ENCODE results near the gene LRRC23. TPM values are rescaled to one million over a fixed set of nuclear protein-coding genes. Genes with fewer than 3 reads are reported as not detected.
"Not testable (repeated sequence)": the region's sequence is repeated elsewhere in the genome, so short reads cannot be mapped to it uniquely, and the experiment has no call there.

Gene LRRC23
- total RNA-seq, 1 donor from 2014 or later: 5.2 TPM

DNA sequence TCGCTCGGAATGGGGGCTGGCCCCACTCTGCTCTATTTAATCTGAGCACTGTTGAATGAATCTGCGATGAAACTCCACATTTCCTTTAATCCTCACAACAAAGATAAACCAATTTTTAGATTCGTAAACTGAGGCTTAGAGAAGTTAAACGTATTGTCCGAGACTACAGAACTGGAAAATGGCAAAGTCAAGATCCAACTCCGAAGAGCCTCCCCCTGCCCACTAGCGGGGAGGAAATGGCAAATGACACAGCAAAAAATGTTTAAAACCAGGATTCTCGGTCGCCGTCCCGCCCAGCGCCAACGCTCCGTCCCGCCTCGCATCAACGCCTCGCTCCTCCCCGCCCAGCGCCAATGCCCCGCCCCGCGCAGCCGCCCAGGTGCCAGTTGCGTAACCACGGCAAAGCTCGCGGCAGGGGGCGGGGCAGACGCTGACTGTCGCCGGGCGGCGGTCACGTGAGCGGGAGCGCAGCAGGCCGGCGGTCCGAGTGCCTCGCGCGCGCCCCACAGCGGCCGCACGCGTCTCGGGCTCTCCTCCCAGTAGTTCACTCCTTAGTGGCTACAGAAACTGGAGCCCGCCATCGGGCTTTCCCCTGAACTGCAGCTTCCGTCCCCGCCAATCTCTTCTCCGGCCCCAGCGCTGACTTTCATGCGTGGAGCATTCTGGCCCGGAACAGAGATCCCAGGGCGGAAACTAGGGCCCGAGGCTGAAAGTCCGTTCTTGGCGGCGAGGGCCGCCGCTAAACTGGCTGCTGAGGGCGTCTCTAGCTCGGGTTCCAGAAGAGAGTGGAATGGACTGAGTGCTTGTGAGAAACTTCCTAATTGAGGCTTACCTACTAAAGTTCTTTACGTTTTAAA, 13.6 kb upstream of the LRRC23 start:
- H3K9ac ChIP-seq: no peak overlapping the region
- H3K4me1 ChIP-seq: peaks cover 18% of the 10 kb centered on the region
- H3K36me3 ChIP-seq: no peaks in the 10 kb centered on the region
- H3K4me3 ChIP-seq: peak overlapping the region; percentile 47
- H3K27ac ChIP-seq: peak overlapping the region; percentile 49
- no peaks in the 10 kb centered on the region for H3K27me3 ChIP-seq
- Mint-ChIP-seq H3K4me3 (peak overlapping the region; percentile 78), H3K27ac (peak overlapping the region; percentile 97), H3K27me3 (ENCODE audit: insufficient read depth, low read depth) (no peaks in the 10 kb centered on the region), H3K36me3 (no peaks in the 10 kb centered on the region), H3K4me1 (peaks cover 26% of the 10 kb centered on the region), H3K9me3 (no peaks in the 10 kb centered on the region)
- TF ChIP-seq EZH2 (IDR thresholded peaks at IDR 0.05) (no peak), EZH2phosphoT487 (IDR thresholded peaks at IDR 0.05) (no peak)
- TF ChIP-seq, protein P1, sequence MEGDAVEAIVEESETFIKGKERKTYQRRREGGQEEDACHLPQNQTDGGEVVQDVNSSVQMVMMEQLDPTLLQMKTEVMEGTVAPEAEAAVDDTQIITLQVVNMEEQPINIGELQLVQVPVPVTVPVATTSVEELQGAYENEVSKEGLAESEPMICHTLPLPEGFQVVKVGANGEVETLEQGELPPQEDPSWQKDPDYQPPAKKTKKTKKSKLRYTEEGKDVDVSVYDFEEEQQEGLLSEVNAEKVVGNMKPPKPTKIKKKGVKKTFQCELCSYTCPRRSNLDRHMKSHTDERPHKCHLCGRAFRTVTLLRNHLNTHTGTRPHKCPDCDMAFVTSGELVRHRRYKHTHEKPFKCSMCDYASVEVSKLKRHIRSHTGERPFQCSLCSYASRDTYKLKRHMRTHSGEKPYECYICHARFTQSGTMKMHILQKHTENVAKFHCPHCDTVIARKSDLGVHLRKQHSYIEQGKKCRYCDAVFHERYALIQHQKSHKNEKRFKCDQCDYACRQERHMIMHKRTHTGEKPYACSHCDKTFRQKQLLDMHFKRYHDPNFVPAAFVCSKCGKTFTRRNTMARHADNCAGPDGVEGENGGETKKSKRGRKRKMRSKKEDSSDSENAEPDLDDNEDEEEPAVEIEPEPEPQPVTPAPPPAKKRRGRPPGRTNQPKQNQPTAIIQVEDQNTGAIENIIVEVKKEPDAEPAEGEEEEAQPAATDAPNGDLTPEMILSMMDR (IDR thresholded peaks at IDR 0.05): peak; percentile 79
- DNase-seq (ENCODE audit: low spot score): peak; percentile 99
- peaks cover 32% of the 10 kb centered on the region for H3F3A ChIP-seq (ENCODE audit: low read depth)
- H4K20me1 ChIP-seq (ENCODE audit: low read depth): no peaks in the 10 kb centered on the region
- no peaks in the 10 kb centered on the region for H3K9me3 ChIP-seq (ENCODE audit: low read depth)
- H2AFZ ChIP-seq (replicated peaks): peak overlapping the region; percentile 89
- H3K79me2 ChIP-seq (ENCODE audit: low read depth): no peaks in the 10 kb centered on the region
- peak overlapping the region; percentile 81 for H3K4me2 ChIP-seq

DNA sequence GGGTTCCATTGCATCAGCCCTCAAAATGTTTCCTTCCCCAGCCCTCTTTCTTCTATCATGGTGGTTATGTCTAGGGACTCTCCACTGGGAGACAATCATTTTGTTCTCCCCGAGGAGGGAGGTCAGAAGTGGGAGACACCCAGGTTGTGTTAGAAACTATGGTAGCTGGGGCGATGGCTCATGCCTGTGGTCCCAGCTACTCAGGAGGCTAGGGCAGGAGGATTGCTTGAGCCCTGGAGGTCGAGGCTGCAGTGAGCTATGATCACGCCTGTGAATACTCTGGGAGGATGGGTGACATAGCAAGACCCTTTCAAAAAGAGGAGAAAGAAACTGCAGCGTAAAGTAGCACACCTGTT, 13.0 kb upstream of the LRRC23 start:
- Histone ChIP-seq H2AFZ (replicated peaks) (peak overlapping the region; percentile 89), H3K4me2 (peak overlapping the region; percentile 77), H3K9me3 (ENCODE audit: low read depth) (no peaks in the 10 kb centered on the region), H3K36me3 (no peaks in the 10 kb centered on the region), H4K20me1 (ENCODE audit: low read depth) (no peaks in the 10 kb centered on the region), H3K79me2 (ENCODE audit: low read depth) (no peaks in the 10 kb centered on the region), H3K27ac (no peak overlapping the region), H3K9ac (no peak overlapping the region), H3K27me3 (no peaks in the 10 kb centered on the region), H3F3A (ENCODE audit: low read depth) (peaks cover 28% of the 10 kb centered on the region), H3K4me1 (peaks cover 15% of the 10 kb centered on the region), H3K4me3 (peak overlapping the region; percentile 45)
- no peaks in the 10 kb centered on the region for H3K27me3 Mint-ChIP-seq (ENCODE audit: insufficient read depth, low read depth)
- peak overlapping the region; percentile 86 for H3K27ac Mint-ChIP-seq
- H3K4me1 Mint-ChIP-seq: peaks cover 23% of the 10 kb centered on the region
- TF ChIP-seq EZH2 (IDR thresholded peaks at IDR 0.05) (no peak), EZH2phosphoT487 (IDR thresholded peaks at IDR 0.05) (no peak)
- TF ChIP-seq, protein P1 (IDR thresholded peaks at IDR 0.05): no peak
- H3K9me3 Mint-ChIP-seq: no peaks in the 10 kb centered on the region
- no peaks in the 10 kb centered on the region for H3K36me3 Mint-ChIP-seq
- no peak for DNase-seq (ENCODE audit: low spot score)
- peak overlapping the region; percentile 78 for H3K4me3 Mint-ChIP-seq

DNA sequence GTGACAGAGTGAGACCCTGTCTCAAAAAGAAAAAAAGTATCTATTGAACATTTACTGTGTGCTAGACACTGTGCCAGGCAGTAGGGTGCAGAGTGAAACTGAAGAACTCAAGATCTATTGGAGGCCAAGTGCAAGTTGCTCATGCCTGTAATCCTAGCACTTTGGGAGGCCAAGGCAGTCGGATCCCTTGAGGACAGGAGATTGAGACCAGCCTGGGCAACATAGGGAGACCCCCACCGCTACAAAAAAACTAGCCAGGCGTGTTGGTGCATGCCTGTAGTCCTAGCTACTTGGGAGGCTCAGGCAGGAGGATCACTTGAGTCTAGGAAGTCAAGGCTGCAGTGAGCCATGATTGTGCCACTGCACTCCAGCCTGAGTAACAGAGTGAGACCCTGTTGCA, 11.9 kb upstream of the LRRC23 start:
- not testable (repeated sequence) for H2AFZ ChIP-seq (replicated peaks); H3K36me3 ChIP-seq; H3K27me3 Mint-ChIP-seq (ENCODE audit: insufficient read depth, low read depth); H3K4me1 ChIP-seq; DNase-seq (ENCODE audit: low spot score); H3K4me2 ChIP-seq; H3K9me3 ChIP-seq (ENCODE audit: low read depth); H4K20me1 ChIP-seq (ENCODE audit: low read depth); H3K4me3 ChIP-seq; H3K36me3 Mint-ChIP-seq; H3K27ac ChIP-seq; H3K79me2 ChIP-seq (ENCODE audit: low read depth); H3K27me3 ChIP-seq; H3K9ac ChIP-seq; H3K9me3 Mint-ChIP-seq
- Mint-ChIP-seq H3K4me1 (peaks cover 23% of the 10 kb centered on the region), H3K4me3 (peak overlapping the region; percentile 65), H3K27ac (peak overlapping the region; percentile 74)
- peaks cover 20% of the 10 kb centered on the region for H3F3A ChIP-seq (ENCODE audit: low read depth)

DNA sequence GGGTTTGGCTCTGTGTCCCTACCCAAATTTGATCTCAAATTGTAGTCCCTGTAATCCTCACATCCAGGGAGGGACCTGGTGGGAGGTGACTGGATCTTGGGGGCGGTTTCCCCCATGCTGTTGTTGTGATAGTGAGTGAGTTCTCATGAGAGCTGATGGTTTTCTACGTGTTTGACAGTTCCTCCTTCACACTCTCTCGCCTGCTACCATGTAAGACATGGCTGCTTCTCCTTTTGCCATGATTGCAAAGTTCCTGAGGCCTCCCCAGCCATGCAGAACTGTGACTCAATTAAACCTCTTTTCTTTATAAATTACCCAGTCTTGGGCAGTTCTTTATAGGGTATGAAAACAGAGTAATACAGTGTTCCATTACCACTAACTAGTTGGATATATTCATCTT, 10.3 kb upstream of the LRRC23 start:
- H3K27me3 Mint-ChIP-seq (ENCODE audit: insufficient read depth, low read depth): no peaks in the 10 kb centered on the region

More for the DNA sequence above, 10.3 kb upstream of the LRRC23 start:
- no peaks in the 10 kb centered on the region for H3K27me3 ChIP-seq
- DNase-seq (ENCODE audit: low spot score): no peak
- peaks cover 20% of the 10 kb centered on the region for H3F3A ChIP-seq (ENCODE audit: low read depth)
- H3K9me3 ChIP-seq (ENCODE audit: low read depth): no peaks in the 10 kb centered on the region
- TF ChIP-seq EZH2 (IDR thresholded peaks at IDR 0.05): no peak
- TF ChIP-seq, protein P1 (IDR thresholded peaks at IDR 0.05): no peak
- TF ChIP-seq EZH2phosphoT487 (IDR thresholded peaks at IDR 0.05): no peak
- H3K4me1 ChIP-seq: peaks cover 7% of the 10 kb centered on the region
- H3K4me2 ChIP-seq: no peak overlapping the region
- H3K36me3 ChIP-seq: no peaks in the 10 kb centered on the region
- Mint-ChIP-seq H3K4me1 (peaks cover 18% of the 10 kb centered on the region), H3K27ac (no peak overlapping the region), H3K4me3 (no peak overlapping the region), H3K9me3 (no peaks in the 10 kb centered on the region), H3K36me3 (no peaks in the 10 kb centered on the region)
- H3K9ac ChIP-seq: no peak overlapping the region
- H4K20me1 ChIP-seq (ENCODE audit: low read depth): no peaks in the 10 kb centered on the region
- H3K27ac ChIP-seq: no peak overlapping the region
- no peaks in the 10 kb centered on the region for H3K79me2 ChIP-seq (ENCODE audit: low read depth)
- no peak overlapping the region for H3K4me3 ChIP-seq
- H2AFZ ChIP-seq (replicated peaks): no peak overlapping the region

Measured in neural progenitor cell (in vitro differentiated cells).